GM23248 (cell line): ENCODE data around the gene LRRC2.

Experiments
- EZH2 ChIP-seq: fragments of 200-600 bp; sonication (generic); IDR thresholded peaks from 2 replicates; pipeline ENCODE4 v1.6.1; 2018; ENCODE audit warnings: antibody characterized with exemption, mild to moderate bottlenecking; ENCODE audit not compliant: insufficient read depth, poor library complexity, severe bottlenecking
- EZH2phosphoT487 ChIP-seq: fragments of 200-600 bp; sonication (generic); IDR thresholded peaks from 2 replicates; pipeline ENCODE4 v1.6.1; 2018; ENCODE audit warnings: antibody characterized with exemption, moderate library complexity, mild to moderate bottlenecking, low read depth; ENCODE audit not compliant: insufficient read depth

DNA sequence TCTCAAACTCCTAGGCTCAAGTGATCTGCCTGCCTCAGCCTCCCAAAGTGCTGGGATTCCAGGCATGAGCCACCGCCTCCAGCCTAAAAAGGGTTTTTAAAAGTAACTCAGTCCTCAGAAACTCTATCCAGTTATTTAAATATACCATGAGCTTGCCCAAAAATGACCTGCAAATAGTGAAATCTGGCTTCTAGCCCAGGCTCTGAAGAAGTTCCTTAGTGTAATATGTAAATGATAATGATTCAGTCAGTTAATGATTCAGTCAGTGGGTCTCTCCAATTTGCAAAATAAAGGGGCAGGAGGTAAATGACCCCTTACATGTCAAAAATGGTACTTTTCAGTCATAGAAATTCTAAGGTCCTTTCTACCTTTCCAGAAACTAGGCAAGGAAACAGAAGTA is 28.8 kb downstream of the LRRC2 start:
- TF ChIP-seq EZH2 (no peak), EZH2phosphoT487 (no peak)
